Mucosa of rectum (tissue), 2 donors: Measurements from ENCODE around the gene ISLR2.

Source experiments
- H3K27ac ChIP-seq, 2 donors: one replicate each; pipeline ENCODE4 v1.7.0; 2013; ENCODE audit warnings: inconsistent platforms in 2 of 2, low read depth in 2 of 2, low read length in 2 of 2
- H3K27me3 ChIP-seq, 2 donors: one replicate each; pipeline ENCODE4 v1.7.0; 2013; ENCODE audit warnings: low read length in 2 of 2; ENCODE audit not compliant: control insufficient read depth in 2 of 2, insufficient read depth in 2 of 2
- H3K36me3 ChIP-seq, 2 donors: one replicate each; pipeline ENCODE4 v1.7.0; 2013; ENCODE audit warnings: low read length in 2 of 2; ENCODE audit not compliant: control insufficient read depth in 2 of 2, insufficient read depth in 2 of 2
- H3K4me1 ChIP-seq, 2 donors: one replicate each; pipeline ENCODE4 v1.7.0; 2013; ENCODE audit warnings: low read length in 2 of 2, mild to moderate bottlenecking in 1 of 2; ENCODE audit not compliant: control insufficient read depth in 2 of 2, insufficient read depth in 2 of 2
- H3K4me3 ChIP-seq, 2 donors: one replicate each; pipeline ENCODE4 v1.7.0; 2013; ENCODE audit warnings: low read length in 2 of 2
- H3K9ac ChIP-seq, 2 donors: one replicate each; pipeline ENCODE4 v1.7.0; 2013; ENCODE audit warnings: low read length in 2 of 2, low read depth in 1 of 2, mild to moderate bottlenecking in 1 of 2
- H3K9me3 ChIP-seq, 2 donors: one replicate each; pipeline ENCODE4 v1.7.0; 2013; ENCODE audit warnings: low read length in 2 of 2; ENCODE audit not compliant: control insufficient read depth in 2 of 2
- donor health status: healthy.
- donor health status: Normal muscosa, but diverticular disease.

Gene ISLR2

DNA sequence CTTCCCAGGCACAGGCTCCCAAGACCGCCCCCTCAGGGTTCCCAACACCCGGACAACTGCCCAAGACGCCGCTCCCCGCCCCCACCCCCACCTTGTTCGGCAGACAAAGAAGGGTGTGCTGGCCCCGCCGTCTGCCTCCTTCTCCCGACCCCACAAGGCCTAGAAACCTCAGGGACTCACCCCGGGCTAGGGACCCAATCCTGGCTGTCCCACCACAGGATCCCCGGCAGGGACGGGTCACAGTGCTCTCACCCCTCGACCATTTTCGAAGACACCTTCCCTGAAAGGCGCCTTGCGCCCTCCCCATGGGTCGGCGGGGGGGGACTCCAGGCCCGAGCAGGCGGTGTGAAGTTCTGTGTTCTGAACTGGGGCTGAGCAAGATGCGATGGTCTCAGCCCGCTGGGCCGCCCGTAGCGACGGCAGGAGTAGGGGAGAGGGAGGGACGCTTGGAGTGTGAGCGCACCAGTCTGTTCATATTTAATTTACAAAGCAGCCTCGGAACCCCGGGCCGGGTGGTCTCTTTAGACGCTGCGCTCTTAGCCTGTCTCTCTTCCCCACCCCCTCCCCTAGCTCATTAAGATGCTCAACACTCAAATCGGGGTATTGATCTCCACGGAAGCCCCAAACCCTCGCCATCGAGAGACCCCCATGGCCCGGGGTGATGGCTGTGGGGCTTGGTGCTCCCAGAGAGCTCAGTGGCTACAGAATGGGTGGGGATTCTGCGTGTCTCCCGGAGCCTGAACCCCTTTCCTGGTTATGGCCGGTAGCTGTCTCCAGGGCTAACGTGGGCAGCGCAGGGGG lies 1.4 kb upstream of the ISLR2 start:
- Histone ChIP-seq H3K4me1 (no peaks in the 10 kb centered on the region), H3K4me3 (no peak overlapping the region), H3K9me3 (no peaks in the 10 kb centered on the region), H3K9ac (no peak overlapping the region), H3K27ac (no peak overlapping the region), H3K36me3 (no peaks in the 10 kb centered on the region), H3K27me3 (peaks cover 43 to 45% of the 10 kb centered on the region in 2 donors)

DNA sequence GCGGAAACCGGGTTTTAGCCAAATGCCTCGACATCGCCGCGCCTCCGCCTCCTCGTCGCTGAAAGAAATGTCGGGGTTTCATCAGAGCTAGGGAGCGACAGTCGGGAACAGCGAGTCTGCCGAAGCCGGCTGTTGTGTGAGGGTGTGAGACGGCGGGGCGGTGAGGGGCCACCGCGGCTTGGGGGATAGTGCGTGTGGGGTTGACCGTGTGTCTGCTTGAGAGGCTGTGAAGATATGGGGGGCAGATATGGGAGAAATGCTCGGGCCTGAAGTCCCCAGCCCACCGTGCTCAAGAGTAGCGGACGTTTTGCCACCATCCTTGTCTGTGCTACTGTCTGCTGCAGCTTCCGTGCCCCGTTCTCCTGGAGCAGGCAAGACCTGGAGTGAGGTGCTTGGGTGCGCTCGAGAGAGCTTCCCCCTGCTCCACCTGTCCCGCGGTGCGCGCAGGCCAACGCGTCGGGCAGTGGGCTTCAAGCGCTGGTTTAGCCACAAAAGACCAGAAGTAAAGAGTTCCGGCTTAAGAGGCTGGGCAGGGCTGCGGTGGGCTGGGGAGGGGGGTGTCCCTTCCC lies 716 bp upstream of the ISLR2 start:
- Histone ChIP-seq H3K9ac (no peak overlapping the region), H3K27ac (no peak overlapping the region), H3K4me3 (no peak overlapping the region), H3K9me3 (no peaks in the 10 kb centered on the region), H3K27me3 (peaks cover 47 to 52% of the 10 kb centered on the region in 2 donors), H3K36me3 (no peaks in the 10 kb centered on the region), H3K4me1 (no peaks in the 10 kb centered on the region)

DNA sequence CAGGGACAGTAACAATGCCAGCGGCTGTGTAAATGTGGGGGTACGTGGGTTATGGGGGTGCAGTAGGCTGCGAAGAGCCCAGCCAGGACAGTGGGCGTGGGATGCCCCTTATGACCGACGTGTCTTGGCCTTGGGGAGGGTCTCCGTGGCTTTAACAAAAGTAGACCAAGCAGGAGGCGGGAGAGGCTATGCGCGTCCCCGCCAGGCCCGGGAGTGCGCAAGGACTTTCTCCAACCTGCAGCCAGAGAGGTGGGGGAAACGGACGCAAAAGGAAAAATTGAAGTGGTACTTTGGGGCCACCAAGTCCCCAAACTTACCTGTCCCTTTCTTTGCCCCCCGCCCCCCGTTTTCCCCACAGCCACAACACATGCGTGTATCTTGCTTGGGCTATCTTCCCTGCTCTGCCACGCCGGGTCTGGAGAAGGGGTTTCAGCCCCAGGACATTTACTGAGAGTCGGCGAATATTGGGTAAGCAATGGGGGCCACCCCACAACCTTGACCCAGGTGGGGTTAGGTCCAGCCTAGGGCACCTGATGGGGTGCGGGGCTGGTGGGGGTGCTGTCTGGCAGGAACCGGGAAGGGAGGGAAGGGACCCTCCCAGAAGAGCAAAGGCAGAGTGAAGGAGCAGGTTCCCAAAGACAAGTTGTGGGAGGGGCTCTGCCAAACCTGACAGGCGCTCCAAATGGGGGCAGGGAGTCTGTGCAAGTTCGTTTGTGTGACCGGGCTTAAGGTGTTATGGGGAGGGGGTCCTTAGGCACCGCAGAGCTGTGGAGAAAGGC lies 652 bp downstream of the ISLR2 start:
- H3K4me3 ChIP-seq, result no peak overlapping the region
- H3K4me1 ChIP-seq, result no peaks in the 10 kb centered on the region

DNA sequence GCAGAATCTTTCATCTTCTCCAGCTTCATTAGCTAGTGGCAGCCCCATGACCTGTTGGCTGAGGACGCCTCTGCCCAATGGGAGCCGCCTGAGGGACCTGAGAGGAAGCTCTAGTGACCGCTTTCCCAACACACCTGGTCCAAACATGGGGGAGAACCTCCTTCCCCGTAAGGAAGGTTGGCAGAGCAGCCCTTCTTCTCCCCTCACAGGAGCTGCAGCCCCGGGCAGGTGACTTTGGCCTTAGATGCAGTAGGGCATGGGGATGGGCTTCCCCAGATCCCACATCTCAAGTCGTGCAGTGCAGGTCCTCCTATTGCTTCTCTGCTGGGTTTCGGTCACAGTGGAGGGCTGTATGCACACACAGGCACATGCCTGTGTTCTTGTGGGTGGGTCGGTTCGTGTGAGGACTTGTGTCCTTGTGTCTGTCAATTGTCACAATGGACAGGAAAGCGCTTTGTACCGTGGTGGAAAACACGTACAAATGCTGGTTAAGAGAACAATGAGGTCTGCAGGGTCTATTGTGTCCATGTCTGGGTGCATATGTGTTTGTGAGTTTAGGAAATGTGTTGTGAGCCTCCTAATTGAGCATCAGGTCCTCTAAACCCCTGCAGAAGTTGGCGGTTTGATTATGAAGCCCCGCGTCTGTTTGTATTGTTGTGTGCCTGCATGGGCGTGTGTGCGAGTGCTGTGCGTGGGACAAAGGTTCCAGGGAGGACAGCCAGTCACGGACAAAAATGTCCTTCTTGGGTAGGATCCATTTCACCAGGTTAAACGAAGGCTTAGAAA lies 1.4 kb downstream of the ISLR2 start:
- H3K27me3 ChIP-seq, result peaks cover 59 to 62% of the 10 kb centered on the region in 2 donors

More for the DNA sequence above, 652 bp downstream of the ISLR2 start:
- peaks cover 56 to 59% of the 10 kb centered on the region in 2 donors for H3K27me3 ChIP-seq
- no peak overlapping the region for H3K27ac ChIP-seq
- no peaks in the 10 kb centered on the region for H3K36me3 ChIP-seq
- no peak overlapping the region for H3K9ac ChIP-seq
- H3K9me3 ChIP-seq, result no peaks in the 10 kb centered on the region

DNA sequence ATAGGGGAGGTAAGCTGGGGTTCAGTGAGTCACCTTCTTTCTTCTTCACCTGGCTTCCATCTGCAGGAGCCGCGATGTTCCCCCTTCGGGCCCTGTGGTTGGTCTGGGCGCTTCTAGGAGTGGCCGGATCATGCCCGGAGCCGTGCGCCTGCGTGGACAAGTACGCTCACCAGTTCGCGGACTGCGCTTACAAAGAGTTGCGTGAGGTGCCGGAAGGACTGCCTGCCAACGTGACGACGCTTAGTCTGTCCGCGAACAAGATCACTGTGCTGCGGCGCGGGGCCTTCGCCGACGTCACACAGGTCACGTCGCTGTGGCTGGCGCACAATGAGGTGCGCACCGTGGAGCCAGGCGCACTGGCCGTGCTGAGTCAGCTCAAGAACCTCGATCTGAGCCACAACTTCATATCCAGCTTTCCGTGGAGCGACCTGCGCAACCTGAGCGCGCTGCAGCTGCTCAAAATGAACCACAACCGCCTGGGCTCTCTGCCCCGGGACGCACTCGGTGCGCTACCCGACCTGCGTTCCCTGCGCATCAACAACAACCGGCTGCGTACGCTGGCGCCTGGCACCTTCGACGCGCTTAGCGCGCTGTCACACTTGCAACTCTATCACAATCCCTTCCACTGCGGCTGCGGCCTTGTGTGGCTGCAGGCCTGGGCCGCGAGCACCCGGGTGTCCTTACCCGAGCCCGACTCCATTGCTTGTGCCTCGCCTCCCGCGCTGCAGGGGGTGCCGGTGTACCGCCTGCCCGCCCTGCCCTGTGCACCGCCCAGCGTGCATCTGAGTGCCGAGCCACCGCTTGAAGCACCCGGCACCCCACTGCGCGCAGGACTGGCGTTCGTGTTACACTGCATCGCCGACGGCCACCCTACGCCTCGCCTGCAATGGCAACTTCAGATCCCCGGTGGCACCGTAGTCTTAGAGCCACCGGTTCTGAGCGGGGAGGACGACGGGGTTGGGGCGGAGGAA lies 2.6 kb downstream of the ISLR2 start:
- Histone ChIP-seq H3K36me3 (no peaks in the 10 kb centered on the region), H3K27me3 (peaks cover 65 to 71% of the 10 kb centered on the region in 2 donors), H3K9me3 (no peaks in the 10 kb centered on the region), H3K9ac (no peak overlapping the region), H3K27ac (no peak overlapping the region), H3K4me1 (peaks cover 4% of the 10 kb centered on the region in 2 donors), H3K4me3 (no peak overlapping the region)

More for the DNA sequence above, 1.4 kb downstream of the ISLR2 start:
- Histone ChIP-seq H3K27ac (no peak overlapping the region), H3K4me1 (peaks cover 1 to 3% of the 10 kb centered on the region in 2 donors), H3K4me3 (no peak overlapping the region), H3K36me3 (no peaks in the 10 kb centered on the region), H3K9ac (no peak overlapping the region), H3K9me3 (no peaks in the 10 kb centered on the region)

DNA sequence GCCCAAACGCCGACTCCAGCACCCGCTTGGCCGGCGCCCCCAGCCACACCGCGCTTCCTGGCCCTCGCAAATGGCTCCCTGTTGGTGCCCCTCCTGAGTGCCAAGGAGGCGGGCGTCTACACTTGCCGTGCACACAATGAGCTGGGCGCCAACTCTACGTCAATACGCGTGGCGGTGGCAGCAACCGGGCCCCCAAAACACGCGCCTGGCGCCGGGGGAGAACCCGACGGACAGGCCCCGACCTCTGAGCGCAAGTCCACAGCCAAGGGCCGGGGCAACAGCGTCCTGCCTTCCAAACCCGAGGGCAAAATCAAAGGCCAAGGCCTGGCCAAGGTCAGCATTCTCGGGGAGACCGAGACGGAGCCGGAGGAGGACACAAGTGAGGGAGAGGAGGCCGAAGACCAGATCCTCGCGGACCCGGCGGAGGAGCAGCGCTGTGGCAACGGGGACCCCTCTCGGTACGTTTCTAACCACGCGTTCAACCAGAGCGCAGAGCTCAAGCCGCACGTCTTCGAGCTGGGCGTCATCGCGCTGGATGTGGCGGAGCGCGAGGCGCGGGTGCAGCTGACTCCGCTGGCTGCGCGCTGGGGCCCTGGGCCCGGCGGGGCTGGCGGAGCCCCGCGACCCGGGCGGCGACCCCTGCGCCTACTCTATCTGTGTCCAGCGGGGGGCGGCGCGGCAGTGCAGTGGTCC lies 3.5 kb downstream of the ISLR2 start:
- Histone ChIP-seq H3K36me3 (no peaks in the 10 kb centered on the region), H3K27me3 (peaks cover 60 to 72% of the 10 kb centered on the region in 2 donors), H3K4me1 (peaks cover 4% of the 10 kb centered on the region in 2 donors), H3K4me3 (no peak overlapping the region), H3K9me3 (no peaks in the 10 kb centered on the region), H3K9ac (no peak overlapping the region), H3K27ac (no peak overlapping the region)

DNA sequence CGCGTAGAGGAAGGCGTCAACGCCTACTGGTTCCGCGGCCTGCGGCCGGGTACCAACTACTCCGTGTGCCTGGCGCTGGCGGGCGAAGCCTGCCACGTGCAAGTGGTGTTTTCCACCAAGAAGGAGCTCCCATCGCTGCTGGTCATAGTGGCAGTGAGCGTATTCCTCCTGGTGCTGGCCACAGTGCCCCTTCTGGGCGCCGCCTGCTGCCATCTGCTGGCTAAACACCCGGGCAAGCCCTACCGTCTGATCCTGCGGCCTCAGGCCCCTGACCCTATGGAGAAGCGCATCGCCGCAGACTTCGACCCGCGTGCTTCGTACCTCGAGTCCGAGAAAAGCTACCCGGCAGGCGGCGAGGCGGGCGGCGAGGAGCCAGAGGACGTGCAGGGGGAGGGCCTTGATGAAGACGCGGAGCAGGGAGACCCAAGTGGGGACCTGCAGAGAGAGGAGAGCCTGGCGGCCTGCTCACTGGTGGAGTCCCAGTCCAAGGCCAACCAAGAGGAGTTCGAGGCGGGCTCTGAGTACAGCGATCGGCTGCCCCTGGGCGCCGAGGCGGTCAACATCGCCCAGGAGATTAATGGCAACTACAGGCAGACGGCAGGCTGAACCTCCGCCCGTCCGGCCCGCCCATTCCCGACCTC lies 4.1 kb downstream of the ISLR2 start:
- H3K27ac ChIP-seq, result no peak overlapping the region
- no peak overlapping the region for H3K4me3 ChIP-seq
- no peaks in the 10 kb centered on the region for H3K9me3 ChIP-seq
- H3K9ac ChIP-seq, result no peak overlapping the region
- peaks cover 4% of the 10 kb centered on the region in 2 donors for H3K4me1 ChIP-seq
- H3K27me3 ChIP-seq, result peaks cover 59 to 68% of the 10 kb centered on the region in 2 donors
- H3K36me3 ChIP-seq, result no peaks in the 10 kb centered on the region

DNA sequence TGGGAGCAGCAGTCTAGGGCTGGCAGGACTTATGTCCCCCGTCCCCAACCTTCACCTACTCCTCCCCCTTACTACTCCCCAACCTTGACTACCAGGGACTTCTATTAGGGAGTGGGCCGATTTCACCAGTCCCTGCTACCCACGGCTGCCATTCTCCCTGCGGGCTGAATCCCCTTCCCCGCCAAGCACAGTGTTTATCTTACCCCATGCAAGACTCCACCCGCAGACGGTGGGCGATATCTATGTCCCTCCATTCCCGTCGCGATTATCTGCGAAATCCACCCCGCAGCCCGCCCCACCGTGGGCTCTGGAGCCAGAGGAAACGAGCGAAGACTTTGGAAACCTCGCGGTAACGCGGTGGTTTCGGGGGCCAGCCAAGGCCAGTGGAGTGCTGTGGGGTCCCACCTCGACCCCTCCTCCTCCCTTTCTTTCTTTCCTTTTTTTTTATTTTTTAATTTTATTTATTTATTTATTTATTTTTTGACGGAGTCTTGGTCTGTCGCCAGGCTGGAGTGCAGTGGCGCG lies 4.7 kb downstream of the ISLR2 start:
- Histone ChIP-seq H3K9ac (no peak overlapping the region), H3K27ac (no peak overlapping the region), H3K4me1 (peaks cover 4% of the 10 kb centered on the region in 2 donors), H3K27me3 (peaks cover 55 to 63% of the 10 kb centered on the region in 2 donors), H3K4me3 (no peak overlapping the region), H3K36me3 (no peaks in the 10 kb centered on the region), H3K9me3 (no peaks in the 10 kb centered on the region)
